NCI-H1417 (cell line): Measurements from ENCODE around the gene AK4.

Experiments
- DNase-seq, 3 experiments: peaks; one replicate each; lab custom pipeline; 2025; lab: John Stamatoyannopoulos, UW

Gene AK4

GRCh38 chr1:65250826-65251225 is 102.8 kb downstream of the AK4 start:
- no peak for DNase-seq

- DNase-seq: no peak
Measured at GRCh38 chr1:65253800-65254319, 105.9 kb downstream of the AK4 start.

- peak; percentile 89 to 91 (median 90) for DNase-seq
Measured at GRCh38 chr1:65254320-65255034, 106.5 kb downstream of the AK4 start.

GRCh38 chr1:65255035-65255655 is 107.1 kb downstream of the AK4 start:
- peak; percentile 55 to 83 (median 78) for DNase-seq

DNA sequence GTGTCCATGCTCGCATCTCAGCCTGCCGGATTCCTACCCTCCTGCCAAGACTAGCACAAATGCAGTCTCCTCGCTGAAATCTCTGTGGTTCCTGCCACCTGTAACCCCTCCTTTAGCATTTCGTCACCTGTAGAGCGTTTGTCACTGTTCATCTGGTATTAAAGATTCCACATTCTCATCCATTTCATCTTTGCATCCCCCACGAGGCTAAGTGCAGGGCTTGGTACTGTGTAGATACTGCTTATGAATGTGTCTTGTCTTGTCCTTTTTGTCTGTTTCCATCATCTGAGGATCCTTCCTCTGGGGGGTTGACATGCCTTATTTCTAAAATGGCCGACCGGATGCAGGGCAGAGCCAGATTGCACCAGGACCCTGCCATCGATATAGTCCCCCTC is 107.7 kb downstream of the AK4 start:
- DNase-seq: peak; percentile 33 to 75 (median 57)

DNA sequence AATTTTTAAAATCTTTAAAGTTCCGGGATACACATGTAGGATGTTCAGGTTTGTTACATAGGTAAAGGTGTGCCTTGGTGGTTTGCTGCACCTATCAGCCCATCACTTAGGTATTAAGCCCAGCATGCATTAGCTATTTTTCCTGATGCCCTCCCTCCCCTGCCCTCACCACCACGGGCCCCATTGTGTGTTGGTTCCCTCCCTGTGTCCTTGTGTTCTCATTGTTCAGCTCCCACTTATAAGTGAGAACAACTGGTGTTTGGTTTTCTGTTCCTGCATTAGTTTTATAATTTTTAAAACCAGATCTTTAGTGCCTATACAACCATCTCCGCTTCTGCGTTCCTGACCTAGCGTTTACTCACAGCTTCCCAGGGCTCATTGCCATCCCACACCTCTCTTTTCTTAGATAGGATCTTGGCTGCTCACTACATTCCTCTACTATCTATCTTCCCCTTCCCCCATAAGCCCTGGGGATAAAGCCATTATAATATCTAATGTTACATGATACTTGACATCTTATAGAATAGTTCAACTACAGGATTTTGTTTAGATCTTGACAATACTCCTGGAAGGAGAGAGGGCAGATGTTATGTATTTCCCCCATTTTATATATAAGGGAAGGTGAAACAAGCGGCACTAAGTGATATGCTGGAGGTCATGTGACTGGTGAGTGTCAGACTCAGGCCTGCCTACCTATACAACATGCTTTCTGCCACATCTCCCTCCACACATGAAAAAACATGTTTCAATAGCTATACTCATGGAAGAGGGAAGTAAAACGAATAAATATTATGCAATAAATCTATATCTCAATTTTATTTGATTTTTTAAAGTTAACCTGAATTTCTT is 109.1 kb downstream of the AK4 start:
- no peak for DNase-seq

DNA sequence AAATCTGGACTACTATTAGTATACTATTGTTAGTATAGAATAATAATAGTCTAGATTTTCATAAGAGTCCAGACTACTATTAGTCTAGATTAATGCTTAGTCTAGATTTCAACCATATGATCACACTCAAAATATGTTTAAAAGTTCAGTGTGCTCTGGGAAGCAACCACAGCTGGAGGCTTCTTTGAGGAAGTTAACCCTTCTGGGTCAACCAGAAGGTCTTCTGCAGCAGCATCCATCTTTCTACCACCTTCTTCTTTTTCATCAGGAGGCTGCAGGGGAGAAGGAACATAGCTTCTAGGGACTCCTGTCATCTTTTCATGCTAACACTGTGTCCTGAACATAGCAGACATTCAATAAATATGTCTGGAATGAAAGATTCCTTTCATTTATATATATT is 110.1 kb downstream of the AK4 start:
- DNase-seq: no peak

GRCh38 chr1:65259816-65260215 is 111.8 kb downstream of the AK4 start:
- peak in 1 of 3 experiments; percentile 57 for DNase-seq

- no peak for DNase-seq
Measured at GRCh38 chr1:65260851-65261473, 113.0 kb downstream of the AK4 start.

- DNase-seq: peak in 1 of 3 experiments; percentile 17
Measured at GRCh38 chr1:65263286-65263685, 115.3 kb downstream of the AK4 start.

- peak; percentile 56 to 87 (median 78) for DNase-seq
Measured at GRCh38 chr1:65264197-65264929, 116.4 kb downstream of the AK4 start.

DNA sequence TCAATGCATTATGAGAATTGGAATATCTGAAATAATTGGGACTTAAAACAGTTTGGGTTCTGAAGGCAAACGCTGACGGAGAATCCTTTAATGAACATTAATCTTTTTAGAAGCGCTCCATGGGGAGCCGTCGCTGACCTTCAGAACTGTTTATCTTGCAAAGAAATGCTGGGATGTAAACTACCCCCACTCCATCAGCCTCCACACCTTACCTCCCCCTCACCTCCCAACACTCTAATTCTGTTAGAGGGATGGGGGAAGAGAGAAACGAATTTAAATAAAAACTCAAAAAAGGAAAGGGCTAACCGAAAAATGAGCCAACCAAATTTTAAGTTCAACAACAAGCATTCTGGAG is 117.3 kb downstream of the AK4 start:
- DNase-seq: peak in 2 of 3 experiments; percentile 59 to 77

DNA sequence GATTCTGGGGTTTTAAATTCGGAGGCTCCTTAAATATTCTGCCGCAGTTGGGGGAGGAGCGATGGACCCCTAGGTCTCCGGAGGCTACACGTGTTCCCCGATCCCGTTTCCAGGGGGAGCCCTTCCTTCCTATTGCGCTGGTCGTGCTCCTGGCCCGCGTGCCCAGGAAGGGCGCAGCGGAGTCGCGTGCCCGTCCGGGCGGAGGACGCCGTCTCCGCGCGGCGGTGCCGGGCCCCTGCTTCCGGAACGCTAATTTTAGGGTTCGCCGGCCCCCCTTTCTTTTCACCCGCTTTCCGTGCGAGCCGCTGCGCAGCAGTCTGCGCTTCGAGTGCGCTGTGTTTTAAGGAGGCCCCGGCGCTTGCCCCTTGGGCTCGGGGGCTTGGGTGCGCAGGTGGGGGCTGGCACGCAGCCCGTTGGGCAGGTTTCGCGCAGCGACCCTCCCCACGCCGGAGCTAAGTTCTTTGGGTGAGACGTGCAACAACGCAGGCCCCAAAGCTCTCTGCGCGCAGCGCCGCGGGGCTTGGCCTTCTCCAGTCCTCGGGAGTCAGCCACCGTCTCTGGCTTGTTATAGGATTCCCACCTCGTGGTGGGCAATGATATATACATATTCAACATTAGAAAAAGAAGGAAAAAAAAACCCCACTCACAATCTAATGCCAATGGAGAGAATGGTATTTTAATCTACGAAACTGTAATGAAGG is 117.8 kb downstream of the AK4 start:
- DNase-seq: peak; percentile 20 to 80 (median 70)

GRCh38 chr1:65266476-65266875 is 118.5 kb downstream of the AK4 start:
- no peak for DNase-seq

GRCh38 chr1:65267271-65267670 is 119.3 kb downstream of the AK4 start:
- DNase-seq: no peak

DNA sequence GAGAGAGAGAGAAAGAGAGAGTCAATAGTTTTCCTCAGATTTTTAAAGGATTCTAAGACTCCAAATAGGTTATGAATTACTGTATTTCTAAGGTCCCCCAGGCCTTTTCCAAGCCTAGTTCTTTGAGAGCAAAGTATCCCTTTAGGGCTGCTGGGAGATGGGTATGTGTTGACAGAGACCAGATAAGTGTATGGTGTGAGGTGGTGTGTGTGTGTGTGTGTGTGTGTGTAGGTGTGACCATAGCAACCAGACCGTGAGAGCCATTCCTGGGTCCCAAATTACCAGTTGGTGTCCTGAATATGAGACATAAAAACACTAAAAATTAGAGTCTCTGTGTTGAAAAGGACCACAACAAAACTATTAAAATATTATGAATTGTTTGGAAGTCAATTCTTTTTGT is 119.7 kb downstream of the AK4 start:
- DNase-seq: peak in 1 of 3 experiments; percentile 34

DNA sequence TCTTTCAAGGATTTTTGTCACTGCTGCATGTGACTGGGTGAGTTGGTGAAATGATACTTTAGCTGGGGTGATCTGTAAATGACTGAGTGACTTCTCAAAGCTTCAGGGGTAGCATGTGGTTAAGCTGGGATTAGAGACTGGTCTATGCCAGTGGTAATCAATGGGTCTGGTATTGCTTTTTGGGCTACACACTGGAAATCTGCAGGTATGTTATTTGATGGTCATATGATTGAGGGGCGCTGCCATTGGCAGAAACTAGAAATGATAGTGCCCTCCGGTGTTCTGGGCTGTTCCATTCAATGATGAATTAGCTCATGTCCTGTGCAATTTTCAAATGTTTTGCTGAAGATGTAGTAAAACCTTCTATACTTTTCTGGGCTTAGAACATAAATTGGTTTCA is 121.6 kb downstream of the AK4 start:
- no peak for DNase-seq

GRCh38 chr1:65276197-65276939 is 128.4 kb downstream of the AK4 start:
- DNase-seq: no peak

DNA sequence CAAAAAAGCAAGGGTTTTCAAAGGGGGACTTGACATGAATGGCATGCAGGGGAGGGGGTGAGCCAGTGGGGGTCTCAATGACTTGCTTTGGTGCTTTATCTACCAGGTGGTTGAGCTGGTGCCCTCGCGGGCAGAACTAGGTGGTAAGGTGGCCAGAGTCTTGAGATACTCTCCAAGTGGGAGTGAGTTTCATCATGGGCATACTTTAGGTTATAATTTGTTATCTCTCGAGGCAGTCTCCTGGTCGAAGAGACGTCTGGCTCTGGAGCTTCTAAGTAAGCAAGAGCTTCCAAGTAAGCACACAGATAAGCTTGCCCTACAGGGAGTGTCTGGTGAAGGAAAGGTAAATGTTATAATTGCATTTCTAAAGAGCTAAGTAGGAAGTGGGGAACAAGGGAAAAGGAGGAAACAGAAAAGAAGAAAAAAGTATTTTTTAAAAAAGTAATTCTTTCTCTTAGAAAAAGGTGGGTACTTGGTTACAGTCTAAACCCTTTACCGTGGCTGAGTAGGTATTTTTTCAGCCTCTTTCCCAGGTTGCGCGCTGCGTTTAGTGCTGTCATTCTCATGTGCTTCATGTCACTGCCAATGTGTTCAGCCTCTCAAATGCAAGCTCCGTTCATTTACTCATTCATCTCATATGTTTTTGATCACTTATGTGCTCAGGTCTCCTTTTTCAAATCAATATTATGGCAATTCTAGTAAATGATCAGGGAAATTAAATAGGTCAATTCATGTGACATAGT is 129.8 kb downstream of the AK4 start:
- DNase-seq: no peak
